ENCODE results near the gene PARD3. TPM values are rescaled to one million over a fixed set of nuclear protein-coding genes. Genes with fewer than 3 reads are reported as not detected.

PARD3 gene
- total and polyA plus RNA-seq, 10 of the 15 experiments (the other 5 are each of a cell fraction or from before 2014, with no cell fraction given): 2.6 to 43.1 (median 13.9) TPM

GRCh38 chr10:34384372-34384771 is 430.7 kb downstream of the PARD3 start:
- in situ Hi-C loops (cut with MboI) (no loop called here), intact Hi-C loops (cut with micrococcal nuclease; ENCODE audit: unreplicated experiment) (loop anchor here (10.0 kb wide), 1 partner anchor 230 kb away; no protein-coding TSS in a partner anchor)
- FAIRE-seq (no peak), ATAC-seq (no peak), DNase-seq (ENCODE audit: low read depth, low spot score) (no peak)
- 67% methylated on average over 4 of the region's 4 CpGs for WGBS (ENCODE audit: insufficient coverage, insufficient replicate concordance, low lambda C conversion rate, missing lambda C conversion rate)
- no peaks in the 10 kb centered on the region for H3K36me3 ChIP-seq (ENCODE audit: control insufficient read depth in 2 of 2, insufficient read depth in 2 of 2, low read length in 1 of 2)
- no peak overlapping the region for H3K27ac ChIP-seq (ENCODE audit: control insufficient read depth, insufficient read depth)
- H3K4me1 ChIP-seq (ENCODE audit: control insufficient read depth, insufficient read depth, low read length): no peaks in the 10 kb centered on the region
- no peaks in the 10 kb centered on the region for H3K9me3 ChIP-seq (replicated peaks; ENCODE audit: control insufficient read depth, insufficient read depth, low read length)
- BruUV-seq (replicated peaks): no TSS peak
- ChIA-PET POLR2A (interaction anchor here (0.6 to 0.7 kb wide), 2 partner anchors 52 to 806 kb away, joined by 5 to 6 read pairs; no protein-coding TSS in a partner anchor), CTCF (interaction anchor here (1.4 to 2.9 kb wide), 3 partner anchors 7 to 253 kb away, joined by 3 to 11 read pairs (median 4); no protein-coding TSS in a partner anchor), SMC1A (ENCODE audit: uncharacterized antibody, unreplicated experiment) (interaction anchor here (0.7 to 2.2 kb wide), 11 partner anchors 12 to 255 kb away, joined by 3 to 5 read pairs (median 4); no protein-coding TSS in a partner anchor), RAD21 (ENCODE audit: unreplicated experiment) (interaction anchor here (0.8 to 2.5 kb wide), 3 partner anchors 7 to 50 kb away, joined by 3 to 10 read pairs (median 4); no protein-coding TSS in a partner anchor)
- no peak overlapping the region for H3K9ac ChIP-seq (ENCODE audit: control insufficient read depth, insufficient read depth, low read length)
- no peaks in the 10 kb centered on the region for H4K20me1 ChIP-seq (ENCODE audit: control insufficient read depth, insufficient read depth)
- H2AFZ ChIP-seq (ENCODE audit: control insufficient read depth, low read depth, low read length): no peak overlapping the region
- no peaks in the 10 kb centered on the region for H3K27me3 ChIP-seq (replicated peaks in 1 of 2; ENCODE audit: control insufficient read depth in 2 of 2, insufficient read depth in 2 of 2, low read length in 1 of 2)
- no peaks in the 10 kb centered on the region for H3K79me2 ChIP-seq (ENCODE audit: control insufficient read depth, insufficient read depth, low read length)
- TF ChIP-seq MYB (IDR thresholded peaks at IDR 0.05; ENCODE audit: borderline replicate concordance, low read depth, low read length): no peak
- TF ChIP-seq CREM (IDR thresholded peaks at IDR 0.05; ENCODE audit: low read depth): no peak
- no peak for TF ChIP-seq RAD51 (IDR thresholded peaks at IDR 0.05)
- no peak for TF ChIP-seq SPI1 (IDR thresholded peaks at IDR 0.05; ENCODE audit: borderline replicate concordance, insufficient read depth, low read depth, low read length)
- TF ChIP-seq PKNOX1 (IDR thresholded peaks at IDR 0.05): no peak
- no peak for TF ChIP-seq KDM1A (IDR thresholded peaks at IDR 0.05; ENCODE audit: borderline replicate concordance)
- no peak for TF ChIP-seq ZNF622 (IDR thresholded peaks at IDR 0.05)
- no peak for TF ChIP-seq DPF2 (IDR thresholded peaks at IDR 0.05)
- no peak for TF ChIP-seq ESRRA (IDR thresholded peaks at IDR 0.05; ENCODE audit: low read length)
- TF ChIP-seq SUZ12 (IDR thresholded peaks at IDR 0.05; ENCODE audit: unreplicated experiment): no peak
- TF ChIP-seq NFYB (IDR thresholded peaks at IDR 0.05; ENCODE audit: insufficient read depth, low read depth, low read length): no peak
- TF ChIP-seq SRF (IDR thresholded peaks at IDR 0.05; ENCODE audit: low read depth in 2 of 2, low read length in 2 of 2): no peak
- TF ChIP-seq HCFC1 (IDR thresholded peaks at IDR 0.05; ENCODE audit: low read length): no peak
- no peak for TF ChIP-seq ZBTB11 (CRISPR knock-in tag; IDR thresholded peaks at IDR 0.05)
- TF ChIP-seq TCF12 (IDR thresholded peaks at IDR 0.05; ENCODE audit: low read depth, low read length): no peak
- no peak for TF ChIP-seq MYC (IDR thresholded peaks at IDR 0.05; ENCODE audit: insufficient read depth, insufficient read length, insufficient replicate concordance, low read length, severe bottlenecking)
- H3K4me2 ChIP-seq (ENCODE audit: control insufficient read depth, insufficient read depth): no peak overlapping the region
- no peak overlapping the region for H3K4me3 ChIP-seq

Data from GM12878 (cell line).